Chondrocyte (in vitro differentiated cells): ENCODE data around the gene SSC4D. TPM values are rescaled to one million over a fixed set of nuclear protein-coding genes. Genes with fewer than 3 reads are reported as not detected.
"Not testable (repeated sequence)": the region's sequence is repeated elsewhere in the genome, so short reads cannot be mapped to it uniquely, and the experiment has no call there.

Experiments
- DNase-seq: peaks from one replicate; pipeline ENCODE4 v3.0.0; 2021; ENCODE audit warnings: mixed read lengths, low spot score
- H3K27ac Mint-ChIP-seq: one replicate; pipeline ENCODE4 v1.8.0; 2021; ENCODE audit warnings: mild to moderate bottlenecking, moderate library complexity, mixed read lengths; ENCODE audit not compliant: unreplicated experiment
- H3K27me3 Mint-ChIP-seq: 2 replicates; pipeline ENCODE4 v1.8.0; 2021; ENCODE audit warnings: low read depth, mixed read lengths
- H3K36me3 Mint-ChIP-seq: 2 replicates; pipeline ENCODE4 v1.8.0; 2021; ENCODE audit warnings: low read depth, mixed read lengths
- H3K4me1 Mint-ChIP-seq: 2 replicates; pipeline ENCODE4 v1.8.0; 2021; ENCODE audit warnings: low read depth, mild to moderate bottlenecking, mixed read lengths
- H3K4me3 Mint-ChIP-seq: one replicate; pipeline ENCODE4 v1.8.0; 2021; ENCODE audit warnings: mild to moderate bottlenecking, moderate library complexity, mixed read lengths; ENCODE audit not compliant: unreplicated experiment
- H3K9me3 Mint-ChIP-seq: 2 replicates; pipeline ENCODE4 v1.8.0; 2021; ENCODE audit warnings: low read depth, mixed read lengths
- total RNA-seq: library from RNA; stranded (reverse); gene quantifications from 3 replicates; pipeline ENCODE4 v1.2.1, GENCODE V29; 2021
- TF ChIP-seq, protein P1 (sequence below): fragments of 200-600 bp; sonication (generic); IDR thresholded peaks from 2 replicates; pipeline ENCODE4 v1.5.0; 2021; ENCODE audit warnings: antibody characterized with exemption, mild to moderate bottlenecking, moderate library complexity

The SSC4D gene
- total RNA-seq, 1 donor from 2014 or later: 1.2 TPM

DNA sequence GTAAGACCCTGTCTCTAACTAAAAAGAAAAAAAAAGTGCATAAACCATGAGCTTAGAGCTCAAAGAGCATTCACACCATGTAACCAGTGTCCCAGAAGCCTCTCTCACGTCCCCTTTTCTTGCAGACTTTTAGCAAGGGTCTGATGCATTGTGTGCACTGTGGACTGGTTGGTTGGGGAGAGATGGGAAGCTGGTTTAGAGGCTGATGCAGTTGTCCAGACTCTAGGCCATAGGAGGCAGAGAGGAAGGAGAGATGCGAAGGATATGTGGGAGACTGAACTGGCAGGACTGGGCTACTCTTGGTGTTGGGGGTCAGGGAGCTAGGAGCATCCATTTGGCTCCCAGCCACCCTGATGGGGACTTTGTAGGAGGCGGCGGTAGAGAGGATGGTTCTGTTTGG, 1.8 kb downstream of the SSC4D start:
- Mint-ChIP-seq H3K9me3 (no peaks in the 10 kb centered on the region), H3K27ac (no peak overlapping the region), H3K27me3 (no peaks in the 10 kb centered on the region), H3K4me3 (no peak overlapping the region), H3K4me1 (peaks cover 15% of the 10 kb centered on the region), H3K36me3 (no peaks in the 10 kb centered on the region)
- DNase-seq: no peak
- TF ChIP-seq, protein P1, sequence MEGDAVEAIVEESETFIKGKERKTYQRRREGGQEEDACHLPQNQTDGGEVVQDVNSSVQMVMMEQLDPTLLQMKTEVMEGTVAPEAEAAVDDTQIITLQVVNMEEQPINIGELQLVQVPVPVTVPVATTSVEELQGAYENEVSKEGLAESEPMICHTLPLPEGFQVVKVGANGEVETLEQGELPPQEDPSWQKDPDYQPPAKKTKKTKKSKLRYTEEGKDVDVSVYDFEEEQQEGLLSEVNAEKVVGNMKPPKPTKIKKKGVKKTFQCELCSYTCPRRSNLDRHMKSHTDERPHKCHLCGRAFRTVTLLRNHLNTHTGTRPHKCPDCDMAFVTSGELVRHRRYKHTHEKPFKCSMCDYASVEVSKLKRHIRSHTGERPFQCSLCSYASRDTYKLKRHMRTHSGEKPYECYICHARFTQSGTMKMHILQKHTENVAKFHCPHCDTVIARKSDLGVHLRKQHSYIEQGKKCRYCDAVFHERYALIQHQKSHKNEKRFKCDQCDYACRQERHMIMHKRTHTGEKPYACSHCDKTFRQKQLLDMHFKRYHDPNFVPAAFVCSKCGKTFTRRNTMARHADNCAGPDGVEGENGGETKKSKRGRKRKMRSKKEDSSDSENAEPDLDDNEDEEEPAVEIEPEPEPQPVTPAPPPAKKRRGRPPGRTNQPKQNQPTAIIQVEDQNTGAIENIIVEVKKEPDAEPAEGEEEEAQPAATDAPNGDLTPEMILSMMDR: no peak

- H3K27ac Mint-ChIP-seq: no peak overlapping the region
- peaks cover 6% of the 10 kb centered on the region for H3K4me1 Mint-ChIP-seq
- H3K9me3 Mint-ChIP-seq: no peaks in the 10 kb centered on the region
- no peak for DNase-seq
- H3K4me3 Mint-ChIP-seq: no peak overlapping the region
- no peaks in the 10 kb centered on the region for H3K36me3 Mint-ChIP-seq
- TF ChIP-seq, protein P1: no peak
- H3K27me3 Mint-ChIP-seq: no peaks in the 10 kb centered on the region
These were observed 3.8 kb downstream of the SSC4D start for GRCh38 chr7:76405738-76406137.

GRCh38 chr7:76403780-76404494, 5.6 kb downstream of the SSC4D start:
- no peaks in the 10 kb centered on the region for H3K27me3 Mint-ChIP-seq
- no peak for DNase-seq
- no peaks in the 10 kb centered on the region for H3K36me3 Mint-ChIP-seq
- peaks cover 1% of the 10 kb centered on the region for H3K4me1 Mint-ChIP-seq
- H3K27ac Mint-ChIP-seq: no peak overlapping the region
- no peak overlapping the region for H3K4me3 Mint-ChIP-seq
- no peaks in the 10 kb centered on the region for H3K9me3 Mint-ChIP-seq
- TF ChIP-seq, protein P1: no peak

DNA sequence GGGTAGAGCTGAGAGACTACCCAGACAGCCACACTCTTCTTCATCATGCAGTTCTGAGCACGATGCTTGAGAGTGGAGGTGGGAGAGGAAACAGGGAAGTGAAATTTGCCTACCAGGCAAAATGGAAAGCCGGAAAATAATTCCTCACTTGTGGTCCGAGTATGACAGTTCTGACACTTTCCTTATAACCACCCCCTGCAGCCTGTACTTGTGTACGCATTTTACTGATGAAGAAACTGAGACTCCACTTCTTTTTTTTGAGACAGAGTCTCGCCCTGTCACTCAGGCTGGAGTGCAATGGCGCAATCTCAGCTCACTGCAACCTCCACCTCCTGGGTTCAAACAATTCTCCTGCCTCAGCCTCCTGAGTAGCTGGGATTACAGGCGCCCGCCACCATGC, 6.4 kb downstream of the SSC4D start:
- not testable (repeated sequence) for H3K27me3 Mint-ChIP-seq, H3K4me1 Mint-ChIP-seq, H3K36me3 Mint-ChIP-seq, H3K4me3 Mint-ChIP-seq, H3K27ac Mint-ChIP-seq, DNase-seq, H3K9me3 Mint-ChIP-seq

DNA sequence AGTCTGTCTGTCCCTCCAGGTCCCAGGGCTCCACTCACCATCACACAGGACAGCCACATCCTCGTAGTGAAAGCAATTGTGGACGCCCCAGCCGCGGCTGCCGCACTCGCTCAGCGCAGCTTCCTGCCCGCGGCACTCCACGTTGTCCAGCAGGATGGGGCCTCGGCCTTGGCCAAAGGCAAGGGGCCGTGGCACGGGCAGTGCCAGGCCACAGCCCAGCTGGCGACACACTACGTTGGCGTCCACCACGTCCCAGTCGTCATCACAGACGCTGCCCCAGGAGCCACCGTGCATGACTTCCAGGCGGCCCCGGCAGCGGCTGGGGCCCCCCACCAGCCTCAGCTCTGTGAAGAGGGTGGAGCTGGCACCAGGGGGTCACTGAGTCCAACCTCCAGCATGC, 9.2 kb downstream of the SSC4D start:
- no peaks in the 10 kb centered on the region for H3K9me3 Mint-ChIP-seq
- no peak overlapping the region for H3K27ac Mint-ChIP-seq
- no peaks in the 10 kb centered on the region for H3K27me3 Mint-ChIP-seq
- H3K4me1 Mint-ChIP-seq: no peaks in the 10 kb centered on the region
- no peak overlapping the region for H3K4me3 Mint-ChIP-seq
- no peak for DNase-seq
- no peaks in the 10 kb centered on the region for H3K36me3 Mint-ChIP-seq
- TF ChIP-seq, protein P1: no peak
